ENCODE data around the gene FNDC8.

GRCh38 chr17:35166526-35166925, 45.1 kb downstream of the FNDC8 start:
- no peak for TF ChIP-seq ERG (CRISPR knock-in tag; IDR thresholded peaks at IDR 0.05)
- no peak for TF ChIP-seq CTCF (IDR thresholded peaks at IDR 0.05)
- TF ChIP-seq NR1H2 (CRISPR knock-in tag; IDR thresholded peaks at IDR 0.05): no peak
- no peak for TF ChIP-seq CREB1 (CRISPR knock-in tag; IDR thresholded peaks at IDR 0.05)
- no peak for TF ChIP-seq E2F4 (CRISPR knock-in tag; IDR thresholded peaks at IDR 0.05; ENCODE audit: borderline replicate concordance, low read depth)
- no peak for TF ChIP-seq ESRRA (CRISPR knock-in tag; IDR thresholded peaks at IDR 0.05; ENCODE audit: borderline replicate concordance)
- TF ChIP-seq SMAD3 (CRISPR knock-in tag; IDR thresholded peaks at IDR 0.05; ENCODE audit: borderline replicate concordance): no peak
- TF ChIP-seq MAX (CRISPR knock-in tag; IDR thresholded peaks at IDR 0.05): no peak
- TF ChIP-seq CBFB (CRISPR knock-in tag; IDR thresholded peaks at IDR 0.05; ENCODE audit: low read depth): no peak
- no peak for TF ChIP-seq CREM (CRISPR knock-in tag; IDR thresholded peaks at IDR 0.05)
- no peak for TF ChIP-seq TCF7 (CRISPR knock-in tag; IDR thresholded peaks at IDR 0.05; ENCODE audit: low read depth)
- TF ChIP-seq IRF1 (CRISPR knock-in tag; IDR thresholded peaks at IDR 0.05): no peak
- no peak for TF ChIP-seq HMGXB4 (CRISPR knock-in tag; IDR thresholded peaks at IDR 0.05)
